Osteocyte (in vitro differentiated cells): Measurements from ENCODE around the gene MAMDC2. TPM values are rescaled to one million over a fixed set of nuclear protein-coding genes. Genes with fewer than 3 reads are reported as not detected.
A peak's percentile ranks its signal among the peaks of the same experiment; 100 is the strongest.

Experiments used
- DNase-seq: peaks from one replicate; pipeline ENCODE4 v3.0.0; 2021; ENCODE audit warnings: mixed read lengths; ENCODE audit not compliant: unreplicated experiment; ENCODE audit errors: extremely low spot score
- H3K27ac Mint-ChIP-seq: one replicate; pipeline ENCODE4 v1.8.0; 2021; ENCODE audit warnings: mild to moderate bottlenecking, mixed read lengths; ENCODE audit not compliant: unreplicated experiment
- H3K27me3 Mint-ChIP-seq: one replicate; pipeline ENCODE4 v1.8.0; 2021; ENCODE audit warnings: mixed read lengths; ENCODE audit not compliant: unreplicated experiment
- H3K36me3 Mint-ChIP-seq: one replicate; pipeline ENCODE4 v1.8.0; 2021; ENCODE audit warnings: mixed read lengths; ENCODE audit not compliant: unreplicated experiment
- H3K4me1 Mint-ChIP-seq: one replicate; pipeline ENCODE4 v1.8.0; 2021; ENCODE audit warnings: mixed read lengths; ENCODE audit not compliant: unreplicated experiment
- H3K4me3 Mint-ChIP-seq: one replicate; pipeline ENCODE4 v1.8.0; 2021; ENCODE audit warnings: mild to moderate bottlenecking, moderate library complexity, mixed read lengths; ENCODE audit not compliant: unreplicated experiment
- H3K9me3 Mint-ChIP-seq: one replicate; pipeline ENCODE4 v1.8.0; 2021; ENCODE audit warnings: mixed read lengths; ENCODE audit not compliant: unreplicated experiment
- total RNA-seq: library from RNA; stranded (reverse); gene quantifications from 2 replicates; pipeline ENCODE4 v1.2.1, GENCODE V29; 2021
- TF ChIP-seq, protein P1 (sequence below): fragments of 200-600 bp; sonication (generic); IDR thresholded peaks from 2 replicates; pipeline ENCODE4 v1.5.0; 2021; ENCODE audit warnings: antibody characterized with exemption, mild to moderate bottlenecking, moderate library complexity

The MAMDC2 gene
- total RNA-seq, 1 donor from 2014 or later = 11.3 TPM

DNA sequence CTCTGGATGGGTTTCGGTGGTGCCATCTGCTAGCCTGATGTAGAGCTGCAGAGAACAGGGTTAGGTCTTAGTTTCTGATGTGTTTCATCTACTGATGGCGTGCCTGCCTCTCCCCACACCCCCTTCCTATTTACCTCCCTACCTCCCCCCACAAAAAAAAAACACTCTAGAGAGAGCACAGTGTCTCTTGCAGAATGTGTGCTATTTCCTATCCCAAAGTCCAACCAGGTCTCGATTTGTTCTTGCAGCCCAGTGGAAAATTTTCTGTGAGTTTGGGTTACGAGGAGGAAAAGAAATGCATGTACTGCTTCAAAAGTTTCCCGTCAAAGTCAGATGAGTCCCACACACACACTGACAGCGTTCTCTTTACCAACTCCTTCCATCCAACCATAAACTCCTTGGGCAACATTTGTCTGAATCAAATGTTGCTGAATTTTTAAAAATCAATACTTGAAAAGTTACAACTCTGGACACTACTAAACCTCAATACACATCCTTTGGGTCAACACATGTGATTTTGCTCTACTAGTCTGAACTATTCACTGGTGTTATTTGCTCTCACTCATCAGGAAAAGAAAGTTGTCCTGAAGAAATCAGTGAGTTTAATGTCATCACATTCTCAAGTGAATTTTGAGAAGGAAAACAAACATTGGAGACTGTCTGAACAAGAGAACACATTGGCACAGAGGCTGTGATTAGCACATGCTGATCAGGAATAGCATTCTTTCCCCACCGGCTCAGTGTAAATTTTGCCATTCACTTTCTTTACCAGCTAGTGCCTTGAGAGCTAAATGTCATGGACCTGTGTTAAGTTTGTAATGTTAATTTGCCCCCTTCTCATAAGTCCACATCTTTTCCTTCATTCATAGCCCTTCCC lies 84.1 kb downstream of the MAMDC2 start:
- Mint-ChIP-seq H3K27me3 (no peaks in the 10 kb centered on the region), H3K27ac (peak overlapping the region; percentile 60), H3K9me3 (no peaks in the 10 kb centered on the region), H3K36me3 (peaks cover 3% of the 10 kb centered on the region), H3K4me3 (no peak overlapping the region), H3K4me1 (peaks cover 25% of the 10 kb centered on the region)
- TF ChIP-seq, protein P1, sequence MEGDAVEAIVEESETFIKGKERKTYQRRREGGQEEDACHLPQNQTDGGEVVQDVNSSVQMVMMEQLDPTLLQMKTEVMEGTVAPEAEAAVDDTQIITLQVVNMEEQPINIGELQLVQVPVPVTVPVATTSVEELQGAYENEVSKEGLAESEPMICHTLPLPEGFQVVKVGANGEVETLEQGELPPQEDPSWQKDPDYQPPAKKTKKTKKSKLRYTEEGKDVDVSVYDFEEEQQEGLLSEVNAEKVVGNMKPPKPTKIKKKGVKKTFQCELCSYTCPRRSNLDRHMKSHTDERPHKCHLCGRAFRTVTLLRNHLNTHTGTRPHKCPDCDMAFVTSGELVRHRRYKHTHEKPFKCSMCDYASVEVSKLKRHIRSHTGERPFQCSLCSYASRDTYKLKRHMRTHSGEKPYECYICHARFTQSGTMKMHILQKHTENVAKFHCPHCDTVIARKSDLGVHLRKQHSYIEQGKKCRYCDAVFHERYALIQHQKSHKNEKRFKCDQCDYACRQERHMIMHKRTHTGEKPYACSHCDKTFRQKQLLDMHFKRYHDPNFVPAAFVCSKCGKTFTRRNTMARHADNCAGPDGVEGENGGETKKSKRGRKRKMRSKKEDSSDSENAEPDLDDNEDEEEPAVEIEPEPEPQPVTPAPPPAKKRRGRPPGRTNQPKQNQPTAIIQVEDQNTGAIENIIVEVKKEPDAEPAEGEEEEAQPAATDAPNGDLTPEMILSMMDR = no peak
- DNase-seq = no peak

DNA sequence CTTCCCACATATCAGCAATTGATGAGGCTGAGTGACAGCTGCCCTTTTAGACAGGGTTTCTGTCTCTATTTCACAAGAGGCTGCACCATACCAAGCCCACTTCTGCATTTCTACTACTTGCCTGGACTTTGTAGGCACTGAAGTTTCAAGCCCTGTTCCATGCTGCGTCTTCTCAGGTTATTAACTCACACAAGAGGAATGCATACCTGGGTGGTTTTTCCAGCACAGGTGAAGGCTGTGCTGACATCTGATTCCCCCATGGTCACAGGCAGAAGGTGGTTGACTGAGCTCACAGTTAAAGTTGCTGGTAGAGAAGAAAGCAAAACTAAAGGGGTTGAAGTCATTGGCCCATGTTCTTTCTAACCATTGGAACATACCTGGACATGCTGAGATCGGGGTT lies 86.6 kb downstream of the MAMDC2 start:
- TF ChIP-seq, protein P1 = no peak
- no peaks in the 10 kb centered on the region for H3K9me3 Mint-ChIP-seq
- peaks cover 48% of the 10 kb centered on the region for H3K4me1 Mint-ChIP-seq
- no peak for DNase-seq
- no peak overlapping the region for H3K27ac Mint-ChIP-seq
- no peak overlapping the region for H3K4me3 Mint-ChIP-seq
- H3K36me3 Mint-ChIP-seq = peaks cover 2% of the 10 kb centered on the region
- no peaks in the 10 kb centered on the region for H3K27me3 Mint-ChIP-seq

DNA sequence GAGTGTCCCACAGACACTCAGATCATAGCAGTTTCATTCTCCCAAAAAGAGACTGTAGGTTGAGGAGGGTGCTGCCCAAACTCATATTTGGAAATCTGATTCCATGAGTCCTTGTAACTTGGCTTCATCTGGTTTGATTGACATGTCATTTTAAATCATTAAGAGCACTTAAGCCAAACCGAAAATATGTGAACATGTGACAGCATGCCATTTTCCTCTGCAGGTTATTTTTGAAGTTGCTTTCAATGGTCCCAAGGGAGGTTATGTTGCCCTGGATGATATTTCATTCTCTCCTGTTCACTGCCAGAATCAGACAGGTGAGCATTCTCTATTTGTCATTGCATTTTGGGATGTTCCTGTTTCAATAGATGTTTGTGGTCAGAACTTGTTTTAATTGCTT lies 87.6 kb downstream of the MAMDC2 start:
- no peak for DNase-seq
- H3K9me3 Mint-ChIP-seq = no peaks in the 10 kb centered on the region
- TF ChIP-seq, protein P1 = no peak
- H3K4me1 Mint-ChIP-seq = peaks cover 55% of the 10 kb centered on the region
- H3K27ac Mint-ChIP-seq = no peak overlapping the region
- H3K36me3 Mint-ChIP-seq = peaks cover 2% of the 10 kb centered on the region
- H3K27me3 Mint-ChIP-seq = no peaks in the 10 kb centered on the region
- no peak overlapping the region for H3K4me3 Mint-ChIP-seq

DNA sequence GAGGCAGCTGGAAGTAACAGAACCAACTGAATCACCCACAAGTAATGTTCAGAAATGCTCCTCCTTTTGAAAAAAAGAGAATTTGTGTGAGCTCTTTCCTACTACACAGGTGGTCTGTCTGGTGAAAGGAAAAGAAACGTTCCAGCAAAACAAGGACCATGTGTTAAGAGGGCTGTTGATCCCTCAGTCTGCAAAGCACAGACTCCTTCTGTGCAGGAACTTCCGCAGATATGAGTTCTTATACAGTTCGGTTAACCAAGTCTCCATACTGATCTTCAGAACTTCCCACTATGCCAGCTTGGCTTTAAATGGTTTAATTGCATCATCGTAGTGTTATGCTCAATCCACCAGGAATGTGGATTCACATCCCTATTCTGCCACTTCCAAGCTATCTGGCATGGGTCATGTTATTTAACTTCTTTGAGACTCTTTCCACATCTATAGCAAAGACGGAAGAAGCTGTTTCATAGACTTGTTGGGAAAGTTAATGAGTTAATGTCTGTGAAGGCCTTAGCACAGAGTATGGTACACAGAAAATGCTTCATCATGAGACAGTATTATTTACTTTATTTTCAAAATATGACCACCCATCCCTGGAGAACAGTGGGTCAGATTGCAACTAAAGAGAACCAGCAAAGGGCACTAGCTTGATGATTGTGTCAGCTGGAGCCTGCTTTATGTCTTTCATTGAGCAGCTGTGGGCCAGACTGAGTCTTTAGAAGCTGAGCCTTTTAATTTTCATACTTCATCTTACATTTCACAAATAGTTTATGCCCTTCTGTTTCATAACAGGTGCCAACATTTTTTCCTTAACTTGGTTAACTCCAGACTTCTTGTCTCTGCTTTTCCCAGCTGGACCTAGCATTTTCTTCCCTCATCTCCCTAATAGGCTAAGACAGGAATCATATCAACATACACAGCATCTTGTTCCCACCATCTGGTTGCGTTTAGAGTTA lies 89.9 kb downstream of the MAMDC2 start:
- H3K4me1 Mint-ChIP-seq = peaks cover 56% of the 10 kb centered on the region
- DNase-seq = no peak
- no peaks in the 10 kb centered on the region for H3K9me3 Mint-ChIP-seq
- no peak overlapping the region for H3K4me3 Mint-ChIP-seq
- H3K27me3 Mint-ChIP-seq = no peaks in the 10 kb centered on the region
- H3K36me3 Mint-ChIP-seq = peaks cover 2% of the 10 kb centered on the region
- TF ChIP-seq, protein P1 = no peak
- peak overlapping the region; percentile 72 for H3K27ac Mint-ChIP-seq

DNA sequence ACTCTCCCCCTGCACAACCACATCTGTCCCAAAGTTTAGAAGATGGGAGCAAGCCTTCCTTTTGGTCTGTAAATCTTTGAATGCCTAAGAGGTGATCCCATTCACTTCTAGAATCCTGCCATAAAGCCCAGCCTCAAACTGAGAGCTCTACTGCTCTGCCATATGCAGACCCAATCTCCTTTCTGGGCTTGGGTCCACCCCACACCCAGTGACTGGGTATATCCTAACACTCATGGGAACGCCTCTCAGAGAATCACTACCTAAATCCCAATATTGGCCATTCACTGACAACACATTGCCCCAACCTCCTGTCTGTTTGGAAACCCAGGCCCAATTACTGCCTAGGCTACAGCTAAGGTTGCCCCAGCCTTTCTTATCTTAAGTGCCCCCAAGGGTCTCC lies 90.7 kb downstream of the MAMDC2 start:
- Mint-ChIP-seq H3K4me1 (peaks cover 55% of the 10 kb centered on the region), H3K27me3 (no peaks in the 10 kb centered on the region)

More for the DNA sequence above, 90.7 kb downstream of the MAMDC2 start:
- no peak for DNase-seq
- TF ChIP-seq, protein P1 = no peak
- peak overlapping the region; percentile 72 for H3K27ac Mint-ChIP-seq
- H3K9me3 Mint-ChIP-seq = no peaks in the 10 kb centered on the region
- H3K36me3 Mint-ChIP-seq = no peaks in the 10 kb centered on the region
- no peak overlapping the region for H3K4me3 Mint-ChIP-seq
